Femur (tissue), 1 donor: ENCODE results near the gene SLC49A3.
"Not testable (repeated sequence)": the region's sequence is repeated elsewhere in the genome, so short reads cannot be mapped to it uniquely, and the experiment has no call there.

Experiments used
- DNase-seq: peaks from one replicate; pipeline ENCODE4 v3.0.0-alpha.2; 2017

SLC49A3 gene

DNA sequence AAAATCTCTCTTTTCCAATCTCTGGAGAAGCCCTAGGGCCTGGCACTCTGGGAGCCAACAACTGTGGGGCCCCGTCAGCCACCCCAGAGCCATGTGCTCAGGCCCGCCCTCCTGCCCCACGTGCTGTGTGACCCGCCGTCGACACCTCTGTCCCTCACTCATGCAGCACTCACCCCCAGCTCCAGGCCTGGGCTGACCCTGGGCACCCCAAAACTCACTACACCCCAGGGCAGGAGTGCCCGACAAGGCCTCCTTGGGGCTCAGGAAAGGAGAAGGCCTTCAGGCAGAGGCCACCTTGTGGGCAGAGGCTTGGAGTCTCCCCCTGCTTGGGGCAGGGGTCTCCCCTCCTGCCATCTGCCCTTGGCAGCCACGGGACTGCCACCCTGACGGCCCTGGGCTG, 8.9 kb downstream of the SLC49A3 start:
- no peak for DNase-seq

DNA sequence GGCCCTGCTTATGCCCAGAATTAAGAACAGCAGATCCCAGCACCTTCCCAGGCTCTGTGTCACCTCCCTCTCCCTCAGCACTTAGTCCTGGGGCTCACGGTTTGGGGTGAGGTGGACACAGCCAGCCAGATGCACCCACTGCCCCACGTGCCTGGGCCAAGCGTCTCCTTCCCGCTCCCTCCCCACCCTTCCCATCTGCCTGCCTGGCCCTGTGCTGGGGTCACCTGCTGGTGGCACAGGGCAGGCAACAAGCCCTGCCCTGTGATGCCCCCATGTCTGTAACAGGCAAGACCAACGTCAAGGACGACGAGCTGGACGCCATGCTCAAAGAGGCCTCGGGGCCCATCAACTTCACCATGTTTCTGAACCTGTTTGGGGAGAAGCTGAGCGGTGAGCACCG, 9.3 kb downstream of the SLC49A3 start:
- DNase-seq = no peak

GRCh38 chr4:679104-679481, 9.9 kb downstream of the SLC49A3 start:
- no peak for DNase-seq

DNA sequence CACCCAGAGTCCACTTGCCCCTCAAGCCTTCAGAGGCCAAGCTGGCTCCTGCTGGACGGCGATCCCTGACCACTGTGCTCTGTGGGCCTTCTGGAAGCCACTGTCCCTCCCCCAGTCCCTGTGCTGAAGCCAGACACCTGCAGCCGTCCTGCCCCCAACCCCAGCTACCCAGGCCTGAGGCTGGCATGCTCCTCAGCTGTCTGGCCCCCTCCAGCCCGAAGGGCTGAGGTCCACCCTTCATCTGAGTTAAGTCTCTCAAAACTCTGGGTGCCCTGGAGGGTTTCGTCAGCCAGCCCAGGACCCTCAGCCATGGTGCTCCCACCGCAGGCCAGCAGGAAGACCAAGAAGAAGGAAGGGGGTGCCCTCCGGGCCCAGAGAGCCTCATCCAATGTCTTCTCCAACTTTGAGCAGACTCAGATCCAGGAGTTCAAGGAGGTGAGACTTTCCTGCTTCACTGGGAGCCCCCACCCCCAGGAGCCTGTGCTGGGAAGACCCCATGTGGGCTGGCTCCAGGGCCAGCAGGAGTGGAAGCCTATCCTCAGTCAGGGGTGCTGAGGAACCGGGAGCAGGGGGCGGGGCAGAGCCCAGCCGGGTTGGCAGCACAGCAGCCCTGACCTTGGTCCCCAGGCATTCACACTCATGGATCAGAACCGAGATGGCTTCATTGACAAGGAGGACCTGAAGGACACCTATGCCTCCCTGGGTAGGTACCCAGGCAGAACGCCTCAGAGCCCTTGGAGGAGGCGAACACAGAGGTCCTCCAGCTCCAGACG, 10.4 kb downstream of the SLC49A3 start:
- DNase-seq = peak; percentile 20

GRCh38 chr4:677431-678293, 11.3 kb downstream of the SLC49A3 start:
- DNase-seq = peak; percentile 64

GRCh38 chr4:676871-677235, 12.1 kb downstream of the SLC49A3 start:
- DNase-seq = peak; percentile 68

DNA sequence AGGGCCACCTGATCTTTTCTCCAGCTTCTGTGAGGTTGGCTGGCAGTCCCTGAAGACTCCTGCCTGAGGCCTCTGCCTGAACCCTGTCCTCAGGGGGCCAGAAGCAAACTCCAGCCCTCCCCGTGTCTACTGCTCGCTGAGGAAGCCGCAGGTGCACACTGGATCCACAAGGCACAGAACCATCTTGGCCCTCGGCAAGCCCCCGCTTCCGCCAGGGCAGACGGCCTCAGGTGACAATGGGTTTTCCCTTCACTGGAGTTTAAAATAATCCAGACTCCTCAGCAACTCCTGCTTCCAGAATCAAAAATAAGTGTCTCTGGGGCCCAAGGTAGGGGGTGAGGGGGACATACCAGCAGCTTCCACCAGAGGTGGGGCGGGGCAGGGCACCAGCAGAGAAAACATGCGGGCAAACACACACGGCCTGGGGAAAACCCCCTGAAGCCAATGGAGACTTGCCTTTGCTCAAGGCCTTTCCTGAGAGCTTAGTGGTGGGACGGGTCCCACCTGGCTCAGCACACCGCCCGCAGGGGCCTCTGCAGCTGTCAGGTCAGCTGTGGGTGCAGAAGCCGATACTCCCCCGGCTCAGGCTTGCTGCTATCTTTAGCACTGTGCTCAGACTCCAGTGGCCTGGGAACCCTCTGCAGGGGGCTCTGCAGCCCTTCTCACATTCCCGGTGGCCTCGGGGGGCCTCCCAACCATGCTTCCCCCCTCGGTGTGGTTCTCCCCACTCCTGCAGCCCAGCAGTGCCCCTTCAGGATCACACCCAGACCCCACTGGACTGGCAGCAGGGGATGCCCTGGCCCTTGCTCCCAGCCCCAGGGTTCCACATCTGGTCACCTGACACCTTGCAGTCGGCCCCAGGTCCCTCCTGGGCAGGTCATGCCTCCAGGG, 12.7 kb downstream of the SLC49A3 start:
- DNase-seq = peak; percentile 65

- no peak for DNase-seq
These were observed 13.7 kb downstream of the SLC49A3 start for GRCh38 chr4:675036-675882.

- peak; percentile 98 for DNase-seq
These were observed 14.5 kb downstream of the SLC49A3 start, which contains the start of the genes ATP5ME and MYL5 for GRCh38 chr4:674172-675035. TSS of gene ATP5ME (minus strand) at chr4:674276. CDS start at chr4:674247, 29 bp downstream. TSS of gene MYL5 (plus strand) at chr4:674542. CDS start at chr4:678027, 3,485 bp downstream.

DNA sequence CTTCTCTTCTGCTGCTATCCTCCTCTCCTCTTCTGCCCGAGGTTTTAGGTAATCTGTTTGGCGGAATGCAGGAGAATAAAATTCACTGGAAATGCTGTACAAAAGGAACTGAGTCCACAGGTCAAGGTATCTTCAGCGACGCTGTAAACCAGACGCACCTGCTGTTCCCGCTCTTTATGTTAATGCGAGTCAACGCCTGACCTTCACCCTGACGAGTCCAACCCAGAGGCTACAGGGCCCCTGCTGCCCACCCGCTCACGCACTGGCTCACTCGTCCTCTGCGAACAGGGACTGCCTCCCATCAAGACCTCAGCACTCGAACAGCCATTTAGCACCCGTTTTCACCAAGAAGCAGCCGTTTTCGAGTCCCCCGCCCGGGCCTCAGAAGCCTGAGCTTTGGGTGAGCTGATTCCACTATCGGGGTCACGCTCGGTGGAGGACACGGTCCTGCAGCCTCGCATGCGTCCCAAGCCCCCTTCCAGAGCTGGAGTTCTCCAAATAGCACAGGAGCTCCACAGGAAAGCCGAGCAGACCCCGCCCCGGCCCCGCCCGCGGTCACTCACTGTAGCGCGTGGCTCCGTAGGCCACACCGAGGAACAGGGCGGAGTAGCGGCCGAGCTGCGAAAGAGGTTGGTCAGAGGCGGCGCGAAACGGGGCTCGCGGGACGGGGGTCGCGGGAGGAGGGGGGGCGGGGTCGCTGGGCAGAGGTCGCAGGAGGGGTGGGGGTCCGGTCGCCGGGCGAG, 15.4 kb downstream of the SLC49A3 start:
- DNase-seq = peak; percentile 63

DNA sequence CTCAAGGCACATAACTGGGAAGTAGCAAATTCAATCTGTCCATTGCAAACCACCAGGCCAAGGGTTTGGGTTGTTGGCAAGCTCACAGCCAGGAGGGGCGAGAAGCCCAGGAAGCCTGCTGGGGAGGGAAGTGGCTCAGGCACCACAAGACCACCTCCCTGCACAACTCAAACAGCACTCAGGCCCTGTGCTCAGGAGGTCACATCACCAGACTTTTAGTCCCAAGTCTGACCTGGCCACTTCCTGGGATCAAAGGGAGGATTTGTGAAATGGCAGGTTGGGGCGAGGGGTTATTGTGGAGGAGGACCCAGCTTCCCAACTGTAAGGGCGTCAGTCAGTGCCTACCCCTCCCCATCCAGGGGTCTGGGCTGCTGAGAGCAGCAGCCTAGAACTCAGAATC, 17.2 kb downstream of the SLC49A3 start:
- DNase-seq = no peak

GRCh38 chr4:669806-670559, 19.0 kb downstream of the SLC49A3 start:
- DNase-seq = not testable (repeated sequence)

DNA sequence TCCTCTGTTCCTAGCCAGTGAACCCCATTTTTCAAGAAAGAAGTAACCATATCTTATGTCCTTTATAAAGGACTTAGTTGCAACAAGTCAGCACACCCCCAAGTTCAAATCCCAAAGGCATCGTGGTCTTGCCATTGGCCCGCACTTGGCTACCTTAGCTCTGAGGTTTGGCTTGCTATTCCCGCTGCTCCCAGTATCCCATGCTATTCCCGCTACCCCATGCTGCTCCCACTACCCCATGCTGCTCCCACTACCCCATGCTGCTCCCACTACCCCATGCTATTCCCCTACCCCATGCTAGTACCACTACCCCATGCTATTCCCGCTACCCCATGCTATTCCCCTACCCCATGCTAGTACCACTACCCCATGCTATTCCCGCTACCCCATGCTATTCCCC, 20.7 kb downstream of the SLC49A3 start:
- peak; percentile 8 for DNase-seq

GRCh38 chr4:667545-667925, 21.4 kb downstream of the SLC49A3 start:
- peak; percentile 14 for DNase-seq

- DNase-seq = peak; percentile 16
These were observed 22.0 kb downstream of the SLC49A3 start for GRCh38 chr4:666822-667544.

- peak; percentile 20 for DNase-seq
These were observed 22.5 kb downstream of the SLC49A3 start for GRCh38 chr4:666436-666810.

GRCh38 chr4:665751-666435, 23.1 kb downstream of the SLC49A3 start:
- DNase-seq = peak; percentile 23

- DNase-seq = no peak
These were observed 23.6 kb downstream of the SLC49A3 start for GRCh38 chr4:665381-665750.
